DMS 273 (cell line): ENCODE measurements around the gene PODN.

Experiments used
- DNase-seq: peaks from one replicate; lab custom pipeline; 2025; ENCODE audit not compliant: unreplicated experiment; lab: John Stamatoyannopoulos, UW

Gene PODN

DNA sequence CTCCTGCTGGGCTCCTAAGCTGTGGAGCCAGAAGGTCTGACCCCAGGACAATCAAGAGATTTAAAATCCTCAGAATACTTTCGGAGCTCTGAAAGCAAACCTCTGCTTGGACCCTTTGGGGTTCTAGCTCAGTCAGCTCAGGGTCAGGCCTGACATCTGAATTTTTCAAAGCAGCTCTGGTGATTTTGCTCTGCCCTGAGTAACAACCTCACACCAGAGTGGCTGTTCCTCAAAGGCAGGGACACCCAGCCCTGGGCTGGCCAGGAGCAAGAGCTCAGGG is 68.5 kb downstream of the PODN start:
- DNase-seq, result no peak

DNA sequence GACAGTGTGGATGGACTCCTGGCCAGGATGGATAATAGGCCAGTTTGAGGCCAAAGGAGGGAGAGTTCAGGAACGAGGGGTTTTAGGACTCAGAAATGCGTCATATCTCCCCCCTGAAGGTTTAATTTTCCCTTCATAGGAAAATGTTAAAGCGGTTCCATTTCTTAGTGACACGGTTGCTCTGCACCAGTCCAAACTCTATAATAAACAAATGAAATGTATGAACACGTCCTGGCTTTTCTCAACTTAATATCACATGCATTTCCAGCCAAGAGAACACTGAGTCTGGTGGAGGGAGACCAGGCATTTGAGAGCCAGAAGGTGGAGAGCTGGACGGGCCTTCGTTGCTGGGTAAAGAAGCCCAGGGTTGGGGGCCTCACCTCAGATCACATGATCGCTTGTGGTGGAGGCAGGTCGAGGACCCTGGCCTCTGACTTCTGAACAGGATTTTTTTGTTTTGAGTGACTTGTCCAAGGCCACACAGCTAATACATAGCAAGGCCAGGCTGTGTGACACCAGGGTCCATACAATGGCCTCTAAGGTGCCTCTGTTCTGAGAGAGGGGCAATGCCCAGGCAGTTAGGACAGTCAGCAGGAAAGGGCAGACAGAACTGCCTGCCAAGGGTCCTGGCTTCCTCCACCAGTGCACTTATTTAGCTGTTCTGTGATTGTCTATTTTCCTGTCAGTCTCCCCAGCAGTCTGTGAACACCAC is 69.0 kb downstream of the PODN start:
- no peak for DNase-seq

DNA sequence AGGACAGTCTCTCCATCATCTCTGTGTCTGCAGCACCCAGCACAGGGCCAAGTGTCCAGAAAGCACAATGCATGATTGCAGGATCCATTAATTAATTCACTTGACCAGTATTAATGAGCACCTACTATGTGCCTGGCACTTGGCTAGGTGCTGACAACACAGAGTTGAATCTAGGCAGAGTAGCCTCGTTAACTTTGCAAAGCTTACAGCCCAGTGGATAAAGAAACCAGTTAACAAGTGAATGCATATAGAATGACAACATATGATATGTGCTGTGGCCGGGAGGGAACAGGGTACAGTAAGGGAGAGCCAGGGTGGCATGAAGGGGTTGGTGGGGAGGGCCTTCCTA is 69.6 kb downstream of the PODN start:
- DNase-seq, result no peak

DNA sequence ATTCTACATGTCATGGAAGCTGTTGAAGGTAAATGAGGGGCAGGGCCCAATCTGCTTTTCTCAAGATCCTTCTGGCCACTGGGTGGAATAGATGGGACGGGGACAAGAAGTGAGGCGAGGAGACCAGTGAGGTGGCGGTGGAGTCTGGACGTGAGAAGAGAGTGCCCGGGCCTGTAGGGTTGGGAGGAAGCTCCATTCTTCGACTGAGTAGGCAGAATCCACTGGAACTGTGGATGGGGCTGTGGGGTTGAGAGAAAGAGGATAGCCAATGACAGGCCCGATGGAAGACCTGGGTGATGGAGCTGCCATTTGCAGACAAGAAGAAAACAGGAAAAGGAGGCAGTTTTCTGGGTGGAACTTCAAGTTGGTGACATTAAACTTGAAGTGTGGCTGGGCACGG is 70.2 kb downstream of the PODN start:
- DNase-seq, result no peak

DNA sequence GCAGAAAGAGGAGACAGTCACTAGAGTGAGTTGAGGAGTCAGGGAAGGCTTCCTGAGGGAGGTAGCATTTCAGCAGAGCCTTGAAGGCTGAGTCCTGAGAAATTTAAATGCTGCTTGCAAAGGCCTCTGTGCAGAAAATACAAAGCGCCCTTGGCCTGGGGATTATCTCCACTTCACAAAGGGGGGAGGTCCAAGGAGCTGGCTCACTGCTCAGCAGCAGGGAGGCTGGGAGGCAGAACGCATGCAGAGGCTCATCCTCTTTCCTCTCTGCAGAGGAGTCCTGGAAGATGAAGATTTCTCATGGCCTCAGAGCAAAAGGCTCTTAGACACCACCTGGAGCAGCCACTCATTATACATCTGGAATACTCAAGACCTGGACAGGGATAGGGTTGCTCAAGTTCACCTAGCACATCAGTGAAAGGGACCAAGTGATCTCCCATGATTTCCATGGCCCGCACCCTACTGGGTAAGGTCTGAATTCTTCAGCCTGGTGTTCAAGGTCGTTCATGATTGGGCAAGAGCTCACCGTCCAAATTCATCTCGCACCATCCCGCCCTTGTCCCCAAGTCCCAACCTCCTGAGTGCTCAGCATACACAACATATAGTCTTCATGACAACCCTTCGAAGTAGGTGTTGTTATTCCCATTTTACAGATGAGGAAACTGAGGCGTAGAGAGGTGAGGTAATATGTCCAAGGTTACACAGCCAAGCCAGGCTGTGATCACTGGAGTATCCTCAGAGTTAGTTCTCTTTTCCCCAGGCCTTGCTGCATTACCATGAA is 71.4 kb downstream of the PODN start:
- no peak for DNase-seq

DNA sequence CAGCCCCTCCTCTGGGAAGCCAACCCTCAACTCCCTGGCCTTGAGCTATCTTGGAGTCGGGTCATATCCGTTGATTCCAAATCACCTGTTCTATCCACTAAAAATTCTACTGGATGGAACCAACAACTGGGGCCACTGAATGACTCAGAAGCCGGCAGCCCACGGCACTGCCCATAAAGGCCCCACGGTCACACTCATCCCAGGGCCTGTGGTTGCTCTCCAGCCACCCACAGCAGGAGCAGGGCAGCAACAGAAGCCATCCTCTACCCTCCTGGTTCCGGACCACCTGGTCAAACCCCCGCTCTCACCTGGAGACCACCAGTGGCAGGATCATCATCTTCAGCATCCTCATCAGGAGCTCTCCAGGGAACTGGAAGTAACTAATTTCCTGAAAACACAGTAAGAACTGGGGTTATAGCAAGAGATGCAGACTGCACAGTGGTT is 72.1 kb downstream of the PODN start:
- DNase-seq, result no peak
